ENCODE data around the gene LCLAT1. TPM values are rescaled to one million over a fixed set of nuclear protein-coding genes. Genes with fewer than 3 reads are reported as not detected.

LCLAT1 gene
- polyA plus RNA-seq, 1 donor (not counting 4 experiments of a cell fraction or from before 2014, with no cell fraction given) = 17.1 TPM

DNA sequence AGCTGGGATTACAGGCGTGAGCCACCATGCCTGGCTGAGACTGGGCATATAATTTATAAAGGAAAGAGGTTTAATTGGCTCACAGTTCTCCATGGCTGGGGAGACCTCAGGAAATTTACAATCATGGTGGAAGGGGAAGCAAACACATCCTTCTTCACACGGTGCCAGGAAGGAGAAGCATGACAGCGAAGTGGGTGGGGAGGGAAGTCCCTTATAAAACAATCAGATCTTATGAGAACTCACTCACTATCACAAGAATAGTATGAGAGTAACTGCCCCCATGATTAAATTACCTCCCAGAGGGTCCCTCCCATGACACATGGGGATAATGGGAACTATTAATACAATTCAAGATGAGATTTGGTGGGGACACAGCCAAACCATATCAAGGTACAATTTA lies 7.8 kb upstream of the LCLAT1 start:
- H4K20me1 ChIP-seq (ENCODE audit: control insufficient read depth, extremely low read depth, insufficient read depth, low read length) = no peaks in the 10 kb centered on the region
- TF ChIP-seq EZH2 (IDR thresholded peaks at IDR 0.05; ENCODE audit: low read length) (no peak), CTCF (optimal IDR thresholded peaks at IDR 0.05 in 1 of 3, IDR thresholded peaks at IDR 0.05 in 1 of 3, conservative IDR thresholded peaks at IDR 0.05 in 1 of 3; ENCODE audit: extremely low read depth in 1 of 3, insufficient read depth in 2 of 3, low read length in 3 of 3) (no peak)
- no peak overlapping the region for H3K27ac ChIP-seq (ENCODE audit: control insufficient read depth, insufficient read depth, low read length)
- DNase-seq (ENCODE audit: low read depth, low spot score) (no peak), FAIRE-seq (no peak)
- H3K4me2 ChIP-seq (ENCODE audit: control insufficient read depth, extremely low read depth, insufficient read depth, low read depth, low read length) = no peak overlapping the region
- H3K4me1 ChIP-seq (ENCODE audit: control insufficient read depth, extremely low read depth, insufficient read depth, low read length) = no peaks in the 10 kb centered on the region
- no peaks in the 10 kb centered on the region for H3K79me2 ChIP-seq (ENCODE audit: control insufficient read depth, insufficient read depth, low read length)
- no peak overlapping the region for H2AFZ ChIP-seq (ENCODE audit: control insufficient read depth, low read length)
- H3K36me3 ChIP-seq (ENCODE audit: control insufficient read depth in 2 of 2, extremely low read depth in 1 of 2, insufficient read depth in 2 of 2, low read length in 2 of 2) = no peaks in the 10 kb centered on the region
- no peaks in the 10 kb centered on the region for H3K9me3 ChIP-seq (ENCODE audit: control insufficient read depth, low read depth, low read length)
- H3K9ac ChIP-seq (ENCODE audit: control insufficient read depth, extremely low read depth, insufficient read depth, low read length) = no peak overlapping the region
- H3K4me3 ChIP-seq (ENCODE audit: control insufficient read depth in 2 of 3, extremely low read depth in 1 of 3, insufficient read depth in 2 of 3, low read depth in 1 of 3, low read length in 3 of 3) = no peak overlapping the region
- dilution Hi-C loops (cut with MboI; ENCODE audit: extremely low pct_ligation_motif_present, low sequenced_read_pairs) = no loop called here
- H3K27me3 ChIP-seq (ENCODE audit: control insufficient read depth, extremely low read depth, insufficient read depth, low read length) = no peaks in the 10 kb centered on the region
- H3K9me1 ChIP-seq (ENCODE audit: control insufficient read depth, extremely low read depth, insufficient read depth, low read length) = no peaks in the 10 kb centered on the region

DNA sequence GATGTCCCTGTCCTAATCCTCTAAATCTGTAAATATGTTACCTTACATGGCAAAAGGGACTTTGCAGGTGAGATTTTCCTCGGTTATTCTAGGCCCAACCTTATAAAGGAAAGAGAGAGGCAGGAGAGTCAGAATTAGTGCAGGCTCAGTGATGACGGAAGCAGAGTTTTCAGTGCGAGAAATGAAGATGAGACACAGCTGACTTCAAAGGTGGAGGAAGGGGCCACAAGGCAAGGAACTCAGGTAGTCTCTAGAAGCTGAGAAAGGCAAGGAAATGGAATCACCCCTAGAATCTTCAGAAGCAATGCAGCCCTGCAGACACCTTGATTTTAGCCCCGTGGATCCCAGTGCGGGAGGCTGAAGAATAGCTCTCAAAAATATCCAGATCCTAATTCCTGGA lies 7.2 kb upstream of the LCLAT1 start:
- FAIRE-seq (no peak), DNase-seq (ENCODE audit: low read depth, low spot score) (no peak)
- no peak overlapping the region for H3K9ac ChIP-seq (ENCODE audit: control insufficient read depth, extremely low read depth, insufficient read depth, low read length)
- H3K27me3 ChIP-seq (ENCODE audit: control insufficient read depth, extremely low read depth, insufficient read depth, low read length) = no peaks in the 10 kb centered on the region
- H4K20me1 ChIP-seq (ENCODE audit: control insufficient read depth, extremely low read depth, insufficient read depth, low read length) = no peaks in the 10 kb centered on the region
- H2AFZ ChIP-seq (ENCODE audit: control insufficient read depth, low read length) = no peak overlapping the region
- no peaks in the 10 kb centered on the region for H3K9me3 ChIP-seq (ENCODE audit: control insufficient read depth, low read depth, low read length)
- no peaks in the 10 kb centered on the region for H3K36me3 ChIP-seq (ENCODE audit: control insufficient read depth in 2 of 2, extremely low read depth in 1 of 2, insufficient read depth in 2 of 2, low read length in 2 of 2)
- dilution Hi-C loops (cut with MboI; ENCODE audit: extremely low pct_ligation_motif_present, low sequenced_read_pairs) = no loop called here
- no peaks in the 10 kb centered on the region for H3K79me2 ChIP-seq (ENCODE audit: control insufficient read depth, insufficient read depth, low read length)
- no peak overlapping the region for H3K4me2 ChIP-seq (ENCODE audit: control insufficient read depth, extremely low read depth, insufficient read depth, low read depth, low read length)
- H3K4me1 ChIP-seq (ENCODE audit: control insufficient read depth, extremely low read depth, insufficient read depth, low read length) = no peaks in the 10 kb centered on the region
- no peak overlapping the region for H3K27ac ChIP-seq (ENCODE audit: control insufficient read depth, insufficient read depth, low read length)
- no peaks in the 10 kb centered on the region for H3K9me1 ChIP-seq (ENCODE audit: control insufficient read depth, extremely low read depth, insufficient read depth, low read length)
- H3K4me3 ChIP-seq (ENCODE audit: control insufficient read depth in 2 of 3, extremely low read depth in 1 of 3, insufficient read depth in 2 of 3, low read depth in 1 of 3, low read length in 3 of 3) = no peak overlapping the region
- no peak for TF ChIP-seq EZH2 (IDR thresholded peaks at IDR 0.05; ENCODE audit: low read length)
- TF ChIP-seq CTCF (optimal IDR thresholded peaks at IDR 0.05 in 1 of 3, IDR thresholded peaks at IDR 0.05 in 1 of 3, conservative IDR thresholded peaks at IDR 0.05 in 1 of 3; ENCODE audit: extremely low read depth in 1 of 3, insufficient read depth in 2 of 3, low read length in 3 of 3) = no peak
